Right forelimb (tissue), 1 donor: ENCODE data around the gene TTBK2.

Source experiments
- DNase-seq: peaks from one replicate; pipeline ENCODE4 v3.0.0-alpha.2; 2018

The TTBK2 gene

DNA sequence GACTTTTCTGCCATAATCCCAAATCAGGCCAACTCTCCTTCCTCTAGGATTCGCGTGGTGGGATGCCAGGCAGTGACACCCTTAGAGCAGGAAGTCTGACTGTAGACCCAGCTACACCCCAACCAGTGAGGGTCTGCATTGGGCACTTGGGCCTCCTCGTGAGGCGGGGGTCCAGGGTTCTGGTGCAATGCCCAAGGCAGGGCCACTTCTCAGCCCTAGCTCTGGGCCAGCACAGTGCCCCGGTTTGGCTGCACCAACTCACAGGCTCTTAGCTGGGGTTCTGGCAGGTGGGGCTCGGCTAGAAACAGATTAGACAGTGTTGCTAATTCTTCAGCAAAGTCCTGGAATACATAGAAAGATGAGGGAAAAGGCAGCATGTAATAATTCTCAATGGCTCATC lies 196.3 kb downstream of the TTBK2 start:
- DNase-seq: no peak

DNA sequence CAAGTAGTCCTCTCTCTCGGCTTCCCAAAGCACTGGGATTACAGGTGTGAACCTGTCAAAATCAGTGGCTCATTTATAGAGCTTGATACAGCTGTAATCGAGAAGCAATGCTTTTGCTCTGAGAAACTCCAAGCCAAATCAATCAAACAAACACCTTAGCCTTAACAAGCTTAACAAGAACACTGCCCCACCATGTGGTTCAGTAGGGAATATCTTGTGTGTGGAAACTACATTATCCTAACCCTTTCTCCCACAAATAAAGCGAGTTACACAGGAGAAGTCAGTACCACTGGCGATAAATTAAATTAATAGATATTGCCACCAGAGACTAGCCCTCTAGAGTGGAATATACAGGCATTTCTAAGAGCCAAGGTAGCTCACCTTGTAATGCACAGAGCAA lies 197.5 kb downstream of the TTBK2 start:
- DNase-seq: no peak

DNA sequence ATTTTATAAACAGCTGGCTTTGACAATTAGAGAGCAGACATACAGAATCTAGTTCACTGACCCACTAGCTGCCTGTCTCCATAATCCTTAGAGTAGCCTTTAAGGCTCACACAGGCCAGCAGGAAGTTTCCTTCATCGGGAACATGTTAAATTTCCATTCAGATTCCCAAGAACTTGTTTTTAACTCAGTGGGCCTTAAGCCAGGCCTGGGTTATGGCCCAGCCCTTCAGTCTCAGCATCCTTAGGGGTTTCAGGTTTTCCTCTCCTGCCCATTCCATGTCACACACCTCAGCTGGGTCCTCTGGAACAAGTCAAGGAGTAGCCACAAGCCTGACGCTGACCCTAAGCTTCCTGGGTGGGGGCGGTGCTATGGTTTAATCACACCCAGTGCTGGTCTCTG lies 198.7 kb downstream of the TTBK2 start:
- DNase-seq: no peak

DNA sequence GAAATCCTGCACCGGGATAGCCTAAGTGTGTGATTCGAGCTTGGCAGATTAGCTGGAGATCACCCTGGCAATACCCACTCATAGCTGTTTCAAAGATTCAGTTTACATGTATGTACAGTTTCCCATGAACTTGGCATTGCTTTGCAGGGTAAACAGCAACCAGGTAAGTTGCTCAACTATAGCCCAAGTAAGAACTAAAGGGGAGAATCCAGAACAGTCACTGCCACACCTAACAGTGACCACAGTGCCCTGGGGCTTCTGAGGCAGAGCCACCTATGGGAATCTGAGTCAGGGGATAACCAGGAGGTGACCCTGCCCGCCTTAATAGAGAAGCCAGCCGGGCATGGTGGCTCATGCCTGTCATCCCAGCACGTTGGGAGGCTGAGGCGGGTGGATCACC lies 199.6 kb downstream of the TTBK2 start:
- DNase-seq: no peak

DNA sequence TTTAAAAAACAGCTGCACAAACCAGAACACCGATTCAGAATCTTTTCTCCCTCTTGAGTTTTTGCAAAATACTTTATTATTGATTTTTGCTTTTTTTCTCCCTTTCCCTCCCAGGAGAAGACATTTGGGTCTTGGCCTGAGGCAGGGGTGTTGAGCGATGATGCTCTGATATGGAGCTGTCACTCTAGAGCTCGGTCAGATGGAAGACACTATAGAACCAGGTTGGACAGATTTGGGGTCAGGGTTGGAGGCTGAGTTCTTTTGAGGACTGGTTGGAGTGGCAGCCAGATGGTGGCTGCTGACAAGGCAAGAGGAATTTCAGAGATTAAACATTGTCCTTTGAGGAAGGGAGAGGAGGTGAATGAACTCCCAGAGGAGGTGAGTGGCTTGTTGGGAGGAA lies 200.5 kb downstream of the TTBK2 start:
- no peak for DNase-seq

DNA sequence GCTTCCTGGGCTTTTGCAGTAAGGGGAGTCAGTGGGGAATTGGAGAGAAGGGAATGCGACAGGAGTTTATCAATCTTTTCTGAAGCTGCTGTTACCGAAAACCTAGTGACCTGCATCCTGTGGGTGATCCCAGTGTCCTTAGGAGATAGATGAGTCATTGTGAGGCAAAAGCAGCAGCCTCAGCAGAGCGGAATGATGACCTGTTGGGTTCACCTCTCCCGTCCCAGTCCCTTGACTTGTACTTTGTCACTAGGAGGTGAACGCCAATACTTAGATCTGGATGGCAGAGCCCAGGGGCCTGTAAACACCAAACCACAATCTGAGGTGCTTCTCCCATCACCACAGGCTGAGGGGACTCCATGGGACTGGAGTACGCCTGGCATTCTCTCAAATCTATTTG lies 201.5 kb downstream of the TTBK2 start:
- DNase-seq: no peak

DNA sequence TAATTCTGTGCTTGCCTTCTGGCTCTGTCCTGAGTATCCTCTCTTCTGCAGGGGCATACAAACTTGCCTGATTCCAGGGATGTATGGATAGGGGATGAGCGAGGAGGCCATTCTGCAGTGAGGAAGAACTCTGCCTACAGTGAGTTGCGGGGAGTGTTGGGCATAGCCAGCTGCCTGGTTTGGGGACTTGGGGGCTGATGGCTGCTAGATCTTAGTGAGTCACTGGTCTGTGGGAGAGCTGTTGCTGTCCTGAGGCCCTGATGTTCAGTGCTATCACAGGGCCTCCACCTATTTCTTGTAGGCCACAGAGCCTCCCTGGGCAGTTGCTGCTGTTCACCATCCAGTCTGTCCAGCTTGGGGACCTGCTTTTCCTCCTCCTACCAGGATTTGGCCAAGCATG lies 204.0 kb downstream of the TTBK2 start:
- no peak for DNase-seq

DNA sequence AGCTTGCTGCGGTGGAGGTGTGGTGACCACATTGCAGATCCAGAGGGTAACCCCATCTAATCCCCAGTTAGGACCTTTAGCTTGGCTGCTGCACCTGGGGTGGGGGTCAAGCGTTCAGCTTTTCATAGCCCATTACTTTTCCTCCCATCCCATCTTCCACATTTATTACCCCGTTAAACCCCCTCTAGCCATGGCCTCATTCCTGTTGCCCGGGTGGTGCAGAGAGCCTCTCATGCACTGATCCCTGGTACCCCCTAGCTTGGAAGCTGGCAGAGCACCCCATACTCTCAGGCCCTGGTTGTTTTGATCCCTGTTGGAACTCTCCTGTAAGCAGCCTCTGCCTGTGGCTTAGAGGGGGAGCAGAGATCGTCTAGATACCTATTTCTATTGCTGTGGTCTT lies 204.5 kb downstream of the TTBK2 start:
- DNase-seq: no peak

DNA sequence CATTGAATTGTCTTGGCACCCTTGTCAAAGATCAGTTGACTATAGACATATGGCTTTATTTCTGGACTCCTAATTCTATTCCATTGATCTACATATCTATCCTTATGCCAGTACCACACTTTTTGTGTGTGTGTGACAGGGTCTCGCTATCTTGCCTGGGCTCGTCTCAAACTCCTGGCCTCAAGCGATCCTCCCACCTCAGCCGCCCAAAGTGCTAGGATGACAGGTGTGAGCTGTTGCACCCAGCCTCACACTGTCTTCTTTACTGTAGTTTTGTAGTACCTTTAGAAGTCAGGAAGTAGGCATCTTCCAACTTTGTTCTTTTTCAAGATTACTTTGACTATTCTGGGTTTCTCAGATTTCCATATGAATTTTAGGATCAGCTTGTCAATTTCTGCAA lies 208.0 kb downstream of the TTBK2 start:
- no peak for DNase-seq

DNA sequence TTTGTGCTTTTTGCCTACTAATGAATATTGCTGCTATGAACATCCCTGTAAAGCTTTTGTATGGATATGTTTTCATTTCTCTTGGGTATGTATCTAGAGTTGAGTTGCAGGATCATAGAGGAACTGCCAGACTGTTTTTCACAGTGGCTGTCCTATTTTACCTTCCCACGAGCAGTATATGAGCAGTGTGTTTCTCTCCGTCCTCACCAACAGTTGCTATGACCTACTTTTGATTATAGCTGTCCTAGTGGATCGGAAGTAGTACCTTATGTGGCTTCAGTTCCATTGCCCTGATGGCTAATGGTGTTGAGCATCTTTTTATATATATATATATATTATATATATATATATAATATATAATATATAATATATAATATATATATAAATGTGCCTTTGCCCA lies 208.8 kb downstream of the TTBK2 start:
- no peak for DNase-seq

DNA sequence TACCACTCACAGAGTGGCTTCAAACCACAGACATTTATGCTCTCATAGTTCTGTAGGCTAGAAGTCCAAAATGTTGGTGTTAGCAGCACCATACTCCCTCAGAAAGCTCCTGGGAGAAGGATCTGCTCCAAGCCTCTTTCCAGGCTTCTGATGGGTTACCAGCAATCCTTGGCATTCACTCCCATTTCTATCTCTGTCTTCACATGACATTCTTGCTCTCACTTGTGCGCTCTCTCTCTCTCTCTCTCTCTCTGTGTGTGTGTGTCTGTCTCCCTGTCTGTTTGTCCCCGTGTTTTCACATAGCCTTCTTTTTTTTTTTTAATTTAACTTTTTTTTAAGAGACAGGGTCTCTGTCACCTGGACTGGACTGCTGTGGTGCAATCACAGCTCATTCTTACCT lies 209.9 kb downstream of the TTBK2 start:
- DNase-seq: no peak

DNA sequence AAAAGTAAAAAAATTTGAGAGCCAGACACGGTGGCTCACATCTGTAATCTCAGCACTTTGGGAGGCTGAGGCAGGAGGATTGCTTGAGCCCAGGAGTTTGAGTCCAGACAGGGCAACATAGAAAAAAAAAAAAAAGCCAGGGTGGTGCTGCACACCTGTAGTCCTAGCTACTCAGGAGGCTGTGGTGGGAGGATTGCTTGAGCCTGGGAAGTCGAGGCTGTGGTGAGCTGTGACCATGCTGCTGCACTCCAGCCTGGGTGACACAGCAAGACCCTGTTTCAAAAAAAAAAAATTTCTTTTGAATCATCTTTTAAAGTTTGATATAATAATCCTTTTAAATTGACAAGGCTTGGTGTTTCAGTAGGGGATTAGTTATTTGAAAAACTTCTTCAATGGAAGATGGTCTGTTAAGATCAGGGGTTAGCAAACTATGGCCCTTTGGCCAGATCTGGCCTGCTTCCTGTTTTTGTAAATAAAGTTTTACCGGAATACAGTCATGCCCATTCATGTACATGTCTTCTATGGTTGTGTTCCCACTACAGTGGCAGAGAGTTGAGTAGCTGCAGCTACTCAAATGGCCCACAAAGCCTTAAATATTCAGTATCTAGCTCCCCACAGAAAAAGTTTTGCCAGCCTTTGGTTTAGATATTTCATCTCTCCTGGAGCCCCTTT lies 212.6 kb downstream of the TTBK2 start:
- DNase-seq: no peak

DNA sequence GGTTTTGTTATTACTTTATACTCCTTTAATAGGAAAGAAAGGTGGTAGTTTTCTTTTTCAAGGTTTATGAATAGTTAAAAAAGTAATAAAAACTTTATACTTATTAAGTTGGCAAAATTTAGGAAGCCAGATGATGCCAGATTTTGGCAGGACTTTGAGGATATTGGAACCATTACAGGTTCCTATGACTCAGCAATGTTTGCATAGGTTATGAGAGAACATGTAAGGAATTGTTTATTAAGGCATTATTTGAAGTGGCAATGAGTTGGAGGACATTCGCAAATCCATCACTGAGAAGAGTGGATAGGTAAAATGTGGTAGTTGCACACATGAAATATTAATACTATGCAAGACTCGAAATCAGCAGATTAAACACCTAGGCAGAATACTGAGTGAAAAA lies 213.5 kb downstream of the TTBK2 start:
- DNase-seq: no peak

DNA sequence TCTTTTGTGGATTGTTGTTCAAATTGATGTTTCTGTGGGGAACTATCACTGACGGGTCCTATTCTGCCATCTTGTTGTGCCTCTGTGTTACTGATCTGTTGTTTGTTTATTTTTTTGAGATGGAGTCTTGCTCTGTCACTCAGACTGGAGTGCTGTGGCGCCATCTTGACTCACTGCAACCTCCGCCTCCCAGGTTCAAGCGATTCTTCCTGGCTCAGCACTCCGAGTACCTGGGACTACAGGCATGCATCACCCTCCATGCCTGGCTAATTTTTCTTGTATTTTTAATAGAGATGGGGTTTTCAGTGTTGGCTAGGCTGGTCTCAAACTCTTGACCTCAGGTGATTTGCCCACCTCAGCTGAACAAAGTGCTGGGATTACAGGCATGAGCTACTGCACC lies 215.2 kb downstream of the TTBK2 start:
- no peak for DNase-seq

DNA sequence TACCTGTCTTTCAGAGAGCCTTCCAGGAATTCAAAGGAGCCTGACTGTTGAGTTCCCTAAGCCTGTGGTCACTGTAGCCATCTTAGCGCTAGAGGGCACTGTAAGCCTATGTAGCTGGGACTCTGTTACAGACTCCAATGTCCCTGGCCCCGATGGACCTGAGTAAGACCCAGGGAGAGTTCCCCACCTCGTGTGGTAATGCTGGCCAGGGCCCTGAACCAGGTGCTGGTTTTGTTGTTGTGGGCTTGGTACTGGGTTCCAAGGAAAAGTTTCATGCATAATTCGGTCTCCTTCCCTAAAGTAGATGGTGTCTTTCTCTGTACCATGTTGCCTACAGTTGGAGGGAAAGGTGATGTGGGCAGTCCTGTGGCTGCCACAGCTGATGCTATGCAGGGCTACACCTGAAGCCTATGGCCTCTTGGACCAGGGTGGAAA lies 216.1 kb downstream of the TTBK2 start:
- no peak for DNase-seq

DNA sequence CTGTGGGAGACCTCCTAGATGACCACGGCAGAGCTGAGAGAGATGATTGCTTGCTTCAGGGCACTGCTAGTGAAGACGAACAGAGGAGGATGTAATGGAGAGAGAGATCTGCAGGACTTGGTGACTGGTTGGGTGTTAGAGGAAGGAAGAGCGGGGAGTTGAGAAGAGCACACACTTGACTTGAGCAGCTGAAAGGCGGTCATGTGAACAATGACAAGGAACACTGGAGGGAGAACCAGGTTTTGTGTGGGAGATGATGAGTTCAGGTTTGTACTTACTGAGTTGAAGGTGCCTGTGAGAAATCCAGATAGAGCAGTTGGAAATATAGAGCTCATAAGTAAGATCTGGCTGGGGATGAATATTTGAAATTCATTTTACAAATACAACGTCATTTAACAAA lies 224.0 kb downstream of the TTBK2 start:
- no peak for DNase-seq

DNA sequence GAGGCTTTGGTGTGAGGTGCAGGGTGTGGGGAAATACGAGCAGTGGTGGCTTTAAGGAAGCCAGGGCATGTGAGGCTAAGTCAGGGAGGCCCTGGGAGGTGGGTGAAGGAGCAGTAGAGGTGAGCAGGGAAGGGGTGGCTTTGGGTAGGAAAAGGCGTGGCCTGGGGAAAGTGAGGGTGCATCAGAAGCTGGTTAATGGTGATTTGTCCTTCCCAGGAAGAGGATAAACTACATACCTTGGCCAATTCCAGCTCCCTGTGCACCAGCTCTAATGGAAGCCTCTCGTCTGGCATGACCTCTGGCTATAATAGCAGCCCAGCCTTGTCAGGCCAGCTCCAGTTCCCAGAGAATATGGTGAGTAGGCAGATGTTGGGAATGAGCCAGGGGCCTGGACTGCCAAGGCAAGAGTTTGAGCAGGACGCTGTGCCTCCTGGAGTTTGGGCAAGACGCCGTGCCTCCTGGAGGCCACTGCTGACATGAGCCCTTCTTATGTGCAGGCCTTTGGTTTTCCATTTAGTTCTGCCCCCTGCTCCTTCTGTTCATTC lies 225.0 kb downstream of the TTBK2 start:
- no peak for DNase-seq

DNA sequence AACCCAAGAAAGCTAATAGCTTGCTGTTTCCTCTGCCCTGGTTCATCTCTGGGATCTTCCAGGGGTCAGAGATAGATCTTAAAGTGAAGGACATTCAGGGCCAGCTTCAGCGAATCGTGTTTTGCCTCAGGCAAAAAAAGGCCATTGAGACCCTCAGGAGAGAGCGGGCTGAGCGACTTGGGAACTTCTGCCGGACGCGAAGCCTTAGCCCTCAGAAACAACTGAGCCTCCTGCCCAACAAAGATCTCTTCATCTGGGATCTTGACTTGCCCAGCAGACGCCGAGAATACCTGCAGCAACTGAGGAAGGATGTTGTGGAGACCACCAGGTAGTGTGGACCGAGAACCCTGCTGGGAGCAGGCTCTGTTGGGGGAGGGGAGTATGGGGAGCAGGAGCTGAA lies 226.2 kb downstream of the TTBK2 start:
- DNase-seq: no peak

DNA sequence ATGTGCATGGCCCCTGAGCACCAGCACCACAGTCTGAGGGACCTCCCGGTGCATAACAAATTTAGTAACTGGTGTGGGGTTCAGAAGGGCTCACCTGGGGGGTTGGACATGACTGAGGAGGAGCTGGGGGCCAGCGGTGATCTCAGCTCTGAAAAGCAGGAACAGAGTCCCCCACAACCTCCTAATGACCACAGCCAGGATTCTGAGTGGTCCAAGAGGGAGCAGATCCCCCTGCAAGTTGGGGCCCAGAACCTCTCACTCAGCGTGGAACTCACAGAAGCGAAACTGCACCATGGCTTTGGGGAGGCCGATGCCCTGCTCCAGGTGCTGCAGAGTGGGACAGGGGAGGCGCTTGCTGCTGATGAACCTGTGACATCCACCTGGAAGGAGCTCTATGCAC lies 226.6 kb downstream of the TTBK2 start:
- DNase-seq: no peak

DNA sequence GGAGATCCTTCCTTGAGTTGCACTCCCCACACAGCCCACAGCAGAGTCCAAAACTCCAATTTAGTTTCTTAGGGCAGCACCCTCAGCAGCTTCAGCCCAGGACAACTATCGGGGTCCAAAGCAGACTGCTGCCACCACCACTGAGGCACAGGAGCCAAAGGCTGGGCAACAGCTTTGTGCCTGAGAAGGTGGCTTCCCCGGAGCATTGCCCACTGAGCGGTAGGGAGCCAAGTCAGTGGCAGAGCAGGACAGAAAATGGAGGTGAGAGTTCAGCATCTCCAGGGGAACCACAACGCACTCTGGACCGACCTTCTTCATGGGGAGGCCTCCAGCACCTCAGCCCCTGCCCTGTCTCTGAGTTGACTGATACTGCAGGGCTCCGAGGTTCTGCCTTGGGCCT lies 227.1 kb downstream of the TTBK2 start:
- no peak for DNase-seq

DNA sequence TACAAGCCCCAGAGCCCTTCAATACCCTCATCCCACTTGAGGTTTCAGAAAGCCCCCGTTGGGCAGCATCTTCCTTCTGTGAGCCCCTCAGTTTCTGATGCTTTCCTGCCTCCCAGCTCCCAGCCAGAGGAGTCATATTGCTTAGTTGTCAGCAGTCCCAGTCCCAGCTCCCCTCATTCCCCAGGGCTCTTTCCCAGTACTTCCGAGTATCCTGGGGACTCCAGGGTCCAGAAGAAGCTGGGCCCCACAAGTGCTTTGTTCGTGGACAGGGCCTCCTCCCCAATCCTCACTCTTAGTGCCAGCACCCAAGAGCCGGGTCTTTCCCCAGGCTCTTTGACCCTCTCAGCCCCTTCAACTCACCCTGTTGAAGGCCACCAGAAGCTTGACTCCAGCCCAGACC lies 227.6 kb downstream of the TTBK2 start:
- no peak for DNase-seq

DNA sequence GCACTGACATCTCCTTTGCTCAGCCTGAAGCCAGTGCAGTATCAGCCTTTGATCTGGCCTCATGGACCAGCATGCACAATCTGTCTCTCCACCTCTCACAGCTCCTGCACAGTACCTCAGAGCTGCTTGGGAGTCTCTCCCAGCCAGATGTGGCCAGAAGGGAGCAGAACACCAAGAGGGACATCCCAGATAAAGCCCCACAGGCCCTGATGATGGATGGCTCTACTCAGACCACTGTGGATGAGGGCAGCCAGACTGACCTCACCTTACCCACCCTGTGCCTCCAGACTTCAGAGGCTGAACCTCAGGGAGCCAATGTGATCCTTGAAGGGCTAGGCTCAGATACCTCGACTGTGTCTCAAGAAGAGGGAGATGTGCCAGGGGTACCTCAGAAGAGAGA lies 228.0 kb downstream of the TTBK2 start:
- DNase-seq: no peak

DNA sequence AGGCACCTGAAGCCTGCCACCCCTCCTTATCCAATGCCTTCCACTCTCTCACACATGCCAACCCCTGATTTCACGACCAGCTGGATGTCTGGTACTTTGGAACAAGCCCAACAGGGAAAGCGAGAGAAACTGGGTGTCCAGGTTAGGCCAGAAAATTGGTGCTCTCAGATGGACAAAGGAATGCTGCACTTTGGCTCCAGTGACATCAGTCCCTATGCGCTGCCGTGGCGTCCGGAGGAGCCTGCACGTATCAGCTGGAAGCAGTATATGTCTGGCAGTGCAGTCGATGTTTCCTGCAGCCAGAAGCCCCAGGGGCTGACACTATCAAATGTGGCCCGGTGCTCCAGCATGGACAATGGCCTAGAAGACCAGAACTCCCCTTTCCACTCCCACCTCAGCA lies 228.8 kb downstream of the TTBK2 start:
- no peak for DNase-seq

DNA sequence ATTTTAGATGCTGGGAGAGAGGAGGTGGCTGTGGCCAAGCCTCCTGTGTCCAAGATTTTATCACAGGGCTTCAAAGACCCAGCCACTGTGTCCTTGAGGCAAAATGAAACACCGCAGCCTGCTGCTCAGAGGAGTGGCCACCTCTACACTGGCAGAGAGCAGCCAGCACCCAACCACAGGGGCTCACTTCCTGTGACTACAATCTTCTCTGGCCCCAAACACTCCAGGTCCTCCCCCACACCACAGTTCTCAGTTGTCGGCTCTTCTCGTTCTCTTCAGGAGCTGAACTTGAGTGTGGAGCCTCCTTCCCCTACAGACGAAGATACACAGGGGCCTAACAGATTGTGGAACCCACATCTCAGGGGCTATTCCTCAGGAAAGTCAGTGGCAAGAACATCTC lies 229.3 kb downstream of the TTBK2 start:
- no peak for DNase-seq
